ENCODE results near the gene TEX13B.
"Not testable (repeated sequence)": the region's sequence is repeated elsewhere in the genome, so short reads cannot be mapped to it uniquely, and the experiment has no call there.

Gene TEX13B

GRCh38 chrX:107971636-107972035 lies 10.5 kb downstream of the TEX13B start:
- Histone ChIP-seq H3K36me3 (ENCODE audit: control insufficient read depth, insufficient read depth, low read length) (no peaks in the 10 kb centered on the region), H3K4me3 (replicated peaks; ENCODE audit: low read depth, low read length) (no peak overlapping the region), H3K27me3 (replicated peaks; ENCODE audit: control insufficient read depth, insufficient read depth, low read length) (no peaks in the 10 kb centered on the region; the same call in 1 of the 2 replicates)
- no peak for TF ChIP-seq CTCF (IDR thresholded peaks at IDR 0.05; ENCODE audit: insufficient read depth, low read length, poor library complexity, severe bottlenecking)
- DNase-seq (ENCODE audit: extremely low read depth, insufficient read length) = no peak

- Histone ChIP-seq H3K4me3 (replicated peaks; ENCODE audit: low read depth, low read length) (no peak overlapping the region), H3K36me3 (ENCODE audit: control insufficient read depth, insufficient read depth, low read length) (no peaks in the 10 kb centered on the region), H3K27me3 (replicated peaks; ENCODE audit: control insufficient read depth, insufficient read depth, low read length) (no peaks in the 10 kb centered on the region; the same call in 1 of the 2 replicates)
- TF ChIP-seq CTCF (IDR thresholded peaks at IDR 0.05; ENCODE audit: insufficient read depth, low read length, poor library complexity, severe bottlenecking) = no peak
- DNase-seq (ENCODE audit: extremely low read depth, insufficient read length) = no peak
Observed at GRCh38 chrX:107970073-107970472, 12.1 kb downstream of the TEX13B start.

GRCh38 chrX:107968623-107969022 lies 13.5 kb downstream of the TEX13B start:
- TF ChIP-seq CTCF (IDR thresholded peaks at IDR 0.05; ENCODE audit: insufficient read depth, low read length, poor library complexity, severe bottlenecking) = no peak
- H3K4me3 ChIP-seq (replicated peaks; ENCODE audit: low read depth, low read length) = no peak overlapping the region
- no peaks in the 10 kb centered on the region for H3K27me3 ChIP-seq (replicated peaks; ENCODE audit: control insufficient read depth, insufficient read depth, low read length)
- H3K36me3 ChIP-seq (ENCODE audit: control insufficient read depth, insufficient read depth, low read length) = no peaks in the 10 kb centered on the region
- DNase-seq (ENCODE audit: extremely low read depth, insufficient read length) = no peak

- H3K27me3 ChIP-seq (replicated peaks; ENCODE audit: control insufficient read depth, insufficient read depth, low read length); H3K4me3 ChIP-seq (replicated peaks; ENCODE audit: low read depth, low read length); DNase-seq (ENCODE audit: extremely low read depth, insufficient read length); H3K36me3 ChIP-seq (ENCODE audit: control insufficient read depth, insufficient read depth, low read length): not testable (repeated sequence)
Observed at GRCh38 chrX:107955337-107955736, 26.8 kb downstream of the TEX13B start.

- no peak for DNase-seq (ENCODE audit: extremely low read depth, insufficient read length)
- TF ChIP-seq CTCF (IDR thresholded peaks at IDR 0.05; ENCODE audit: insufficient read depth, low read length, poor library complexity, severe bottlenecking) = no peak
- no peaks in the 10 kb centered on the region for H3K36me3 ChIP-seq (ENCODE audit: control insufficient read depth, insufficient read depth, low read length)
- H3K27me3 ChIP-seq (replicated peaks; ENCODE audit: control insufficient read depth, insufficient read depth, low read length) = no peaks in the 10 kb centered on the region
- H3K4me3 ChIP-seq (replicated peaks; ENCODE audit: low read depth, low read length) = no peak overlapping the region
Observed at GRCh38 chrX:107940095-107940494, 42.1 kb downstream of the TEX13B start.

- no peak for DNase-seq (ENCODE audit: extremely low read depth, insufficient read length)
- TF ChIP-seq CTCF (IDR thresholded peaks at IDR 0.05; ENCODE audit: insufficient read depth, low read length, poor library complexity, severe bottlenecking) = no peak
- Histone ChIP-seq H3K27me3 (replicated peaks; ENCODE audit: control insufficient read depth, insufficient read depth, low read length) (no peaks in the 10 kb centered on the region), H3K4me3 (replicated peaks; ENCODE audit: low read depth, low read length) (no peak overlapping the region), H3K36me3 (ENCODE audit: control insufficient read depth, insufficient read depth, low read length) (no peaks in the 10 kb centered on the region)
Observed at GRCh38 chrX:107936434-107936730, 45.8 kb downstream of the TEX13B start.

Data from GM06990 (cell line).